Bronchial epithelial cell (primary cell): ENCODE data around the gene FAM210A. TPM values are rescaled to one million over a fixed set of nuclear protein-coding genes. Genes with fewer than 3 reads are reported as not detected.

ENCODE experiments used
- DNase-seq: peaks from one replicate; pipeline ENCODE4 v3.0.0-alpha.2; 2010; ENCODE audit warnings: low read depth
- FAIRE-seq: peaks from 2 replicates; lab custom pipeline; 2011; peaks lifted over from hg19 to GRCh38; lab: Jason Lieb, UNC
- H3K27me3 ChIP-seq: 2 replicates; pipeline ENCODE4 v1.5.1; 2011; ENCODE audit warnings: low read length; ENCODE audit not compliant: control insufficient read depth, insufficient read depth
- H3K36me3 ChIP-seq: 2 replicates; pipeline ENCODE4 v1.5.1; 2011; ENCODE audit warnings: low read length; ENCODE audit not compliant: control insufficient read depth, insufficient read depth
- H3K4me3 ChIP-seq: 2 replicates; pipeline ENCODE4 v1.5.1; 2011; ENCODE audit warnings: mild to moderate bottlenecking, low read depth, low read length, control low read depth
- total RNA-seq: library from RNA; depleted of rRNA; stranded (reverse); fragments of >200 nt; gene quantifications from 2 replicates; pipeline ENCODE4 v1.2.1, GENCODE V29; 2014
- TF ChIP-seq, protein P1 (sequence below): IDR thresholded peaks from 2 replicates; pipeline ENCODE4 v1.5.1; 2011; ENCODE audit warnings: mild to moderate bottlenecking, moderate library complexity, low read length, control low read depth, inconsistent platforms; ENCODE audit not compliant: insufficient read depth, severe bottlenecking

Gene FAM210A
- total RNA-seq, 1 donor from 2014 or later, result 49.8 TPM

DNA sequence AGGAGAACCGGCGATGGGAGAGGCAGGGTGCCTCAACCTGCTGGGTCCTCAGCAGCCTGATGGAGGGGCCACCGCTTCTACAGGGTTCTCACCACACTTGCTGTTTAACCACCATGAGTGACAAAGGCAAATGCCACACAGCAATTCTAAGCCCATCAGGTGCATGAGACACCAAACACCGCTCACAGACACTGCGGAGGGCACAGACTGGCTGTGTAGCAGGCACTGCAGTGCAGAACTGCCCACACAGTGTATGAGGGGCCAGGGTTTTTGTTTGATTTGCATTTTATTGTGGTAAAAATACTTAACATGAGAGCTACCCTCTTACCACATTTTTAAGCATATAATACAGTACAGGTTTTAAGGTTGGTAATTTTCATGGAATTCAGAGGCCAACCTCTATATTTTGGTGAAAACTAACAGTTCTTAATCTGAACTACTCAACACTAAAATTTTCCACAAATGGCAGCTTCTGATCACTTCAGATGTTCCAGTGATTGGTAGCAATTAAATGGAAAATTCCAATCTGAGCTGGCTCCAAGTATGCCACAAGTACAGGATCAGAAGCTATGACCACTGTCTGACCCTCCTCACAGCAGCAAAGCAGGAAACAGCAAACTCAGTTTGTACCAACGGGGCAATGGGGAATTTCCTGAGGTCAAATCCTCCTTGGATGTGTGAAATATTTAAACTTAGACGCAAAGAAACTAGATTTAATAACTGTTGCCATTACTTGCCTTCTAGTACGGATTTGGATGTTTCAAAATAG is 67.7 kb downstream of the FAM210A start:
- Histone ChIP-seq H3K4me3 (no peak overlapping the region), H3K27me3 (peaks cover 2% of the 10 kb centered on the region), H3K36me3 (no peaks in the 10 kb centered on the region)
- FAIRE-seq (no peak), DNase-seq (no peak)
- TF ChIP-seq, protein P1, sequence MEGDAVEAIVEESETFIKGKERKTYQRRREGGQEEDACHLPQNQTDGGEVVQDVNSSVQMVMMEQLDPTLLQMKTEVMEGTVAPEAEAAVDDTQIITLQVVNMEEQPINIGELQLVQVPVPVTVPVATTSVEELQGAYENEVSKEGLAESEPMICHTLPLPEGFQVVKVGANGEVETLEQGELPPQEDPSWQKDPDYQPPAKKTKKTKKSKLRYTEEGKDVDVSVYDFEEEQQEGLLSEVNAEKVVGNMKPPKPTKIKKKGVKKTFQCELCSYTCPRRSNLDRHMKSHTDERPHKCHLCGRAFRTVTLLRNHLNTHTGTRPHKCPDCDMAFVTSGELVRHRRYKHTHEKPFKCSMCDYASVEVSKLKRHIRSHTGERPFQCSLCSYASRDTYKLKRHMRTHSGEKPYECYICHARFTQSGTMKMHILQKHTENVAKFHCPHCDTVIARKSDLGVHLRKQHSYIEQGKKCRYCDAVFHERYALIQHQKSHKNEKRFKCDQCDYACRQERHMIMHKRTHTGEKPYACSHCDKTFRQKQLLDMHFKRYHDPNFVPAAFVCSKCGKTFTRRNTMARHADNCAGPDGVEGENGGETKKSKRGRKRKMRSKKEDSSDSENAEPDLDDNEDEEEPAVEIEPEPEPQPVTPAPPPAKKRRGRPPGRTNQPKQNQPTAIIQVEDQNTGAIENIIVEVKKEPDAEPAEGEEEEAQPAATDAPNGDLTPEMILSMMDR, result no peak

- Histone ChIP-seq H3K27me3 (peaks cover 2% of the 10 kb centered on the region), H3K36me3 (no peaks in the 10 kb centered on the region), H3K4me3 (no peak overlapping the region)
- FAIRE-seq (no peak), DNase-seq (no peak)
- TF ChIP-seq, protein P1, result no peak
Measured at GRCh38 chr18:13657974-13658373, 68.4 kb downstream of the FAM210A start.

DNA sequence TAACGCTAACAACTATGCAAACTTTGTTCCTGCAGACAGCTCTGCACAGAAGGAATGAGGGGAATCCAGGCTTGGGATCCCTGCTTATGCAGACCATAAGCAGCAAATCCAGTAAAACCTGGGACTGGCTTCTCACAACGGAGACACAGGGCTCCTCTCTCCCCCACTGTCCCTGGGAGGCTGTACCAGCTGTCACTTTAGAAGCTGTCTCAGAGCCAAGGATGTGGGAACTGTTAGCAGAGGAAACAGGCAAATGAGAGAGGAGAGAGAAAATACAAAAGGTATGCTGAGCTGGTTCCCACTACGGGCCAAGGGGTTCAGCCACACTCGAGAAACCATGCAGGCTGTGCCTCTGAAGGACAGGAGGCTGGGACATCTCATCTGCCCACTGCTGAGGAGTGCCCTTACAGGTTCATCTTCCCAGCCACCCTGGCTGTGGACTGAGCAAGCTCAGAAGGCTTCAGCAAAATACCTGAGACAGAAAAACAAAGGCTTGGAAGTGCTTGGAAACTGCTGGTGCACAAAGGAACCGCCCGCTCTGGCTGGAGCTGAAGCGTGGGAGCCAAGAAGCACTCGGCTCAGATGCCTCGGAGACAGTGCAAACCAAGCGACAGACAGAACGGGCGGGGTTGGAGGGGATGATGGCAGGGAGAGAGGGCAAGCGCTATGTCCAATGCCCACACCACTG is 72.5 kb downstream of the FAM210A start:
- no peaks in the 10 kb centered on the region for H3K36me3 ChIP-seq

DNA sequence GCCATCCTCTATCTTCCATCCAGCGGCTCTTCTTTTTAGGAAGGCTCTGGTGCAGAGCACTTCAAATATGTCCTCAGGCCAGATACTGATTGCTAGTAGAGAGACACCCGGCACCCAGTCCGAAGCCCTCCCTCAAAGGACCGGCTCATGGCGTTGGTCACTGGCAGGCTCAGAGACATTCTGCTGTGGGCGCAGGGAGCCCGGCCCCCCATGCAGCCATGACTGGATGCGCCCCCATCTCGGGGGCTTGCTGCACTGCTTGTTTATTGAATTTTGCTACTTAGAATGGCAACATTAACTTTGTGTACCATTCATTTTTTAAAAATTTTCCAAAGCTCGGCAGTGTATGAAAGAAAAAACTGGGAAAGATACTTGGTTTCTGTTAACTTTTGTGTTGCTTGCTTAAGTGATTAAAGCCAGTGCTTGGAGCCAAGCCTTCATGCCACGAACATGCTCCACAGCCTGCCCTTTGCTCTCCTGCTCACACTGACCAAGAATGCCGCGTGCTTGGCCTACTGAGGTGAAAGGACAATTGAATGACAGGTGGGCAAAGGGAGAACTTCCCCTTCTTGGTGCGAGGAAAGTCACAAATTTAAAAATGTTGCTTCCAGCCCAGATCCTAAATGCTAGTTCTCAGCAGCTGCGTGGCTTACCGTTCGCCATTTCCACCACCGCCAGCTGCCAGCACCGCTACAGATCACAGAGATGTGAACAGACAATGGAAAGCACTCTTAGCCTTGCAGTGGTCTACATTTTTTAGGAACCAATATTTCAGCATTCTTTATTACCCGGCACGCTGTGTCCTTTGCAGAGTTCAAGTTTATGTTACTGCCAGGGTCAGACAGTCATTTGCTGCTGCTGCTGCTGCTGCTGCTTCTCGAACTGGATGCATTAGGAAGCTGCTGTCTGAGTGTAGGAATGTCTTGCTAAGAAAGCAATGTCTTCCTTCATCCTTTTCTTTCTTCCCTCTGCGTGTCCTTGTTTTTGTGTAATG is 76.7 kb downstream of the FAM210A start:
- TF ChIP-seq, protein P1, result no peak
- no peak for DNase-seq

More for the DNA sequence above, 72.5 kb downstream of the FAM210A start:
- TF ChIP-seq, protein P1, result no peak
- no peak for FAIRE-seq
- Histone ChIP-seq H3K27me3 (peaks cover 6% of the 10 kb centered on the region), H3K4me3 (no peak overlapping the region)
- no peak for DNase-seq

GRCh38 chr18:13647761-13648160 is 78.6 kb downstream of the FAM210A start:
- FAIRE-seq, result no peak

More for the DNA sequence above, 76.7 kb downstream of the FAM210A start:
- peaks cover 6% of the 10 kb centered on the region for H3K27me3 ChIP-seq
- no peaks in the 10 kb centered on the region for H3K36me3 ChIP-seq
- no peak overlapping the region for H3K4me3 ChIP-seq
- FAIRE-seq, result no peak

More at GRCh38 chr18:13647761-13648160, 78.6 kb downstream of the FAM210A start:
- H3K36me3 ChIP-seq, result no peaks in the 10 kb centered on the region
- TF ChIP-seq, protein P1, result no peak
- no peak overlapping the region for H3K4me3 ChIP-seq
- no peak for DNase-seq
- H3K27me3 ChIP-seq, result peaks cover 4% of the 10 kb centered on the region
